Fibroblast of lung (primary cell): ENCODE results near the gene AQP9.
"Not testable (repeated sequence)": the region's sequence is repeated elsewhere in the genome, so short reads cannot be mapped to it uniquely, and the experiment has no call there.

Experiments used
- EZH2 ChIP-seq: IDR thresholded peaks from 2 replicates; pipeline ENCODE4 v1.5.1; 2012; ENCODE audit warnings: low read length, control low read depth, mild to moderate bottlenecking; ENCODE audit errors: missing control alignments
- TF ChIP-seq, protein P1 (sequence below), 2 donors: IDR thresholded peaks in 1 of 2; conservative IDR thresholded peaks in 1 of 2; 1 replicate in 1 of 2; 2 replicates in 1 of 2; pipeline ENCODE4 v1.5.1; 2011 to 2012; ENCODE audit warnings: low read length in 2 of 2, control low read depth in 1 of 2, inconsistent platforms in 1 of 2, low read depth in 1 of 2, mild to moderate bottlenecking in 1 of 2

DNA sequence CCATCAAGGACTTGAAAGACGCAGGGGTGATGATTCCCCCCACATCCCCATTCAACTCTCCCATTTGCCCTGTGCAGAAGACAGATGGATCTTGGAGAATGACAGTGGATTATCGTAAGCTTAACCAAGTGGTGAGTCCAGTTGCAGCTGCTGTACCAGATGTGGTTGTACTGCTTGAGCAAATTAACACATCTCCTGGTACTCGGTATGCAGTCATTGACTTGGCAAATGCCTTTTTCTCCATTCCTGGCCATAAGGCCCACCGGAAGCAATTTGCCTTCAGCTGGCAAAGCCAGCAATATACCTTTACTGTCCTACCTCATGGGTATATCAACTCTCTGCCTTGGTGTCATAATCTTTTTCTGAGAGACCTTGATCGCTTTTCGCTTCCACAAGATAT, 70.0 kb downstream of the AQP9 start:
- TF ChIP-seq, protein P1, sequence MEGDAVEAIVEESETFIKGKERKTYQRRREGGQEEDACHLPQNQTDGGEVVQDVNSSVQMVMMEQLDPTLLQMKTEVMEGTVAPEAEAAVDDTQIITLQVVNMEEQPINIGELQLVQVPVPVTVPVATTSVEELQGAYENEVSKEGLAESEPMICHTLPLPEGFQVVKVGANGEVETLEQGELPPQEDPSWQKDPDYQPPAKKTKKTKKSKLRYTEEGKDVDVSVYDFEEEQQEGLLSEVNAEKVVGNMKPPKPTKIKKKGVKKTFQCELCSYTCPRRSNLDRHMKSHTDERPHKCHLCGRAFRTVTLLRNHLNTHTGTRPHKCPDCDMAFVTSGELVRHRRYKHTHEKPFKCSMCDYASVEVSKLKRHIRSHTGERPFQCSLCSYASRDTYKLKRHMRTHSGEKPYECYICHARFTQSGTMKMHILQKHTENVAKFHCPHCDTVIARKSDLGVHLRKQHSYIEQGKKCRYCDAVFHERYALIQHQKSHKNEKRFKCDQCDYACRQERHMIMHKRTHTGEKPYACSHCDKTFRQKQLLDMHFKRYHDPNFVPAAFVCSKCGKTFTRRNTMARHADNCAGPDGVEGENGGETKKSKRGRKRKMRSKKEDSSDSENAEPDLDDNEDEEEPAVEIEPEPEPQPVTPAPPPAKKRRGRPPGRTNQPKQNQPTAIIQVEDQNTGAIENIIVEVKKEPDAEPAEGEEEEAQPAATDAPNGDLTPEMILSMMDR (conservative IDR thresholded peaks at IDR 0.05 in 1 of 2, IDR thresholded peaks at IDR 0.05 in 1 of 2; ENCODE audit: low read depth in 1 of 2, low read length in 2 of 2) = not testable (repeated sequence)
- not testable (repeated sequence) for TF ChIP-seq EZH2
